Chondrocyte (in vitro differentiated cells): ENCODE results near the gene ARMC10. TPM values are rescaled to one million over a fixed set of nuclear protein-coding genes. Genes with fewer than 3 reads are reported as not detected.
A peak's percentile ranks its signal among the peaks of the same experiment; 100 is the strongest.
"Not testable (repeated sequence)": the region's sequence is repeated elsewhere in the genome, so short reads cannot be mapped to it uniquely, and the experiment has no call there.

Experiments
- DNase-seq: peaks from one replicate; pipeline ENCODE4 v3.0.0; 2021; ENCODE audit warnings: mixed read lengths, low spot score
- H3K27ac Mint-ChIP-seq: one replicate; pipeline ENCODE4 v1.8.0; 2021; ENCODE audit warnings: mild to moderate bottlenecking, moderate library complexity, mixed read lengths; ENCODE audit not compliant: unreplicated experiment
- H3K27me3 Mint-ChIP-seq: 2 replicates; pipeline ENCODE4 v1.8.0; 2021; ENCODE audit warnings: low read depth, mixed read lengths
- H3K36me3 Mint-ChIP-seq: 2 replicates; pipeline ENCODE4 v1.8.0; 2021; ENCODE audit warnings: low read depth, mixed read lengths
- H3K4me1 Mint-ChIP-seq: 2 replicates; pipeline ENCODE4 v1.8.0; 2021; ENCODE audit warnings: low read depth, mild to moderate bottlenecking, mixed read lengths
- H3K4me3 Mint-ChIP-seq: one replicate; pipeline ENCODE4 v1.8.0; 2021; ENCODE audit warnings: mild to moderate bottlenecking, moderate library complexity, mixed read lengths; ENCODE audit not compliant: unreplicated experiment
- H3K9me3 Mint-ChIP-seq: 2 replicates; pipeline ENCODE4 v1.8.0; 2021; ENCODE audit warnings: low read depth, mixed read lengths
- long read RNA-seq: library from polyadenylated mRNA; stranded (forward); transcript quantifications from one replicate; pipeline ENCODE4 v2.0.0, GENCODE V29; 2021
- total RNA-seq: library from RNA; stranded (reverse); gene quantifications from 3 replicates; pipeline ENCODE4 v1.2.1, GENCODE V29; 2021
- TF ChIP-seq, protein P1 (sequence below): fragments of 200-600 bp; sonication (generic); IDR thresholded peaks from 2 replicates; pipeline ENCODE4 v1.5.0; 2021; ENCODE audit warnings: antibody characterized with exemption, mild to moderate bottlenecking, moderate library complexity

ARMC10 gene
- 22.6 to 23.8 TPM (median 22.9 TPM) in 3 replicates for total RNA-seq
- long read RNA-seq, transcript ARMC10-208 (6 exons, 2,524 nt): major isoform, 46 of 68 reads
- long read RNA-seq, transcript ARMC10-209 (5 exons, 2,347 nt): minor isoform, 10 of 68 reads
- long read RNA-seq, transcript ARMC10-202 (7 exons, 2,635 nt): minor isoform, 7 of 68 reads
- long read RNA-seq, partial matches to known transcripts: 0 of 68 reads
- long read RNA-seq, other reads (novel, unspliced or antisense): 5 of 68 reads

DNA sequence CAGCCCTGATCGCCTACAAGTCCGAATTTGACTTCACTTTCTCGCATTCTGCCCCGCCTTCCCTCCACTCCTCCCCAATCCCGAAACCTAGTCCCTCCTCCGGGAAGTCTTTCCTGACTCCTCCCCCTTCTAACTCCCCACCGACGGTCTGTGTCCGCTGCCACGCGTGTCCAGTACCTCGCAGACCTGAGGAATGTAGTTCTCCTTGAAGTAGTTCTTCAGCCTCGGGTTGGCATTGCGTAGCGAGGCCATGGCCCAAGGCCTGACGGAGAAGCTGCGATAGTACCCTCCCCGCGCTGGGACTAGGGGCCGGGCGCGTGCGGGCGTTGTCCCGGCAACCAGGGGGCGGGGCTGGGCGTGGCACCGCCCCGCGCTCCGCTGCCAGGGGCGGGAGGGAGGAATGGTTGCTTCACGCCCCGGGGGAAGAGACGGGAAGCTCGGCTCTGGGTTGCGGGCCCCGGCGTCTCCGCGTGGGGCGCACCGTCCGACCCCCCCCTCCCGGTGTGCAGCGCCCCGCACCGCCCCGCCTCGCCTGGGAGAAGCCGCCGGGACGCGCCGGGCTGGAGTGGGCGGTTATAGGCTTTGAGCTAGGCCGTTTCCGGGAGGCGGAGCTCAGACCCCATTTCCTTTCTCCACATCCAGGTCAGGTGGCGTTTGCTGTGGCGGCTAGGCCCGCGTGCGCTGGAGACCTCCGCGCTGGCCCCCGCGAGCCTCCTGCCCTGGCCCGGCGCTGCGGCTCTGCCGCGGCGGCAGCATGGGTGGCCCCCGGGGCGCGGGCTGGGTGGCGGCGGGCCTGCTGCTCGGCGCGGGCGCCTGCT, at the start of gene ARMC10, which contains the start of gene FBXL13:
Gene ARMC10, plus strand, starts transcription at position 622 of the 818 bp plus-strand sequence. Its CDS starts 133 bp downstream, at position 755.
Gene FBXL13, minus strand, starts transcription at position 278 of the 818 bp plus-strand sequence.
- peak within 1 kb of the TSS; percentile 94 for H3K4me3 Mint-ChIP-seq
- no peaks in the 10 kb centered on the region for H3K27me3 Mint-ChIP-seq
- H3K9me3 Mint-ChIP-seq: no peaks in the 10 kb centered on the region
- TF ChIP-seq, protein P1, sequence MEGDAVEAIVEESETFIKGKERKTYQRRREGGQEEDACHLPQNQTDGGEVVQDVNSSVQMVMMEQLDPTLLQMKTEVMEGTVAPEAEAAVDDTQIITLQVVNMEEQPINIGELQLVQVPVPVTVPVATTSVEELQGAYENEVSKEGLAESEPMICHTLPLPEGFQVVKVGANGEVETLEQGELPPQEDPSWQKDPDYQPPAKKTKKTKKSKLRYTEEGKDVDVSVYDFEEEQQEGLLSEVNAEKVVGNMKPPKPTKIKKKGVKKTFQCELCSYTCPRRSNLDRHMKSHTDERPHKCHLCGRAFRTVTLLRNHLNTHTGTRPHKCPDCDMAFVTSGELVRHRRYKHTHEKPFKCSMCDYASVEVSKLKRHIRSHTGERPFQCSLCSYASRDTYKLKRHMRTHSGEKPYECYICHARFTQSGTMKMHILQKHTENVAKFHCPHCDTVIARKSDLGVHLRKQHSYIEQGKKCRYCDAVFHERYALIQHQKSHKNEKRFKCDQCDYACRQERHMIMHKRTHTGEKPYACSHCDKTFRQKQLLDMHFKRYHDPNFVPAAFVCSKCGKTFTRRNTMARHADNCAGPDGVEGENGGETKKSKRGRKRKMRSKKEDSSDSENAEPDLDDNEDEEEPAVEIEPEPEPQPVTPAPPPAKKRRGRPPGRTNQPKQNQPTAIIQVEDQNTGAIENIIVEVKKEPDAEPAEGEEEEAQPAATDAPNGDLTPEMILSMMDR: peak; percentile 58
- no peaks in the 10 kb centered on the region for H3K36me3 Mint-ChIP-seq
- H3K4me1 Mint-ChIP-seq: peaks cover 24% of the 10 kb centered on the region
- peak; percentile 94 for DNase-seq
- peak within 1 kb of the TSS; percentile 93 for H3K27ac Mint-ChIP-seq

DNA sequence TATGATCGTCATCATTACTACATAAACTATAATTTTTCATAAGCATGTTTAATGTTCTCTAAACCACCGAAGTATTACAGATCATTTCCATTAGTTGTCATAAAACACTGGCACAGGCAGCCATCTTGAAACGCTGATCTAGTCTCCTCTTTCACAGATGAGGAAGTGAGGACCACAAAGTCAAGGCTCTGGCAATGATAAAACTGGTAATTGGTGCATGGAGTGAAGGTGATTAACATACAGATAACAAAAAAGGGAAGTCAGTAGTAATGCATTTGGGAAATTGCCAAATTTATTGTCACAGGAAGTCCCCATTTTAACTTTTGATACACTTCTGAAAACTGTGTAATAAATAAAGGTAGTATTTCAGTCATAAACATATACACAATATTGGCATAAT, 49.6 kb upstream of the ARMC10 start:
- Mint-ChIP-seq H3K27ac (no peak overlapping the region), H3K27me3 (no peaks in the 10 kb centered on the region), H3K4me1 (no peaks in the 10 kb centered on the region), H3K4me3 (no peak overlapping the region), H3K9me3 (peaks cover 14% of the 10 kb centered on the region), H3K36me3 (peaks cover 9% of the 10 kb centered on the region)
- TF ChIP-seq, protein P1: no peak
- DNase-seq: no peak

DNA sequence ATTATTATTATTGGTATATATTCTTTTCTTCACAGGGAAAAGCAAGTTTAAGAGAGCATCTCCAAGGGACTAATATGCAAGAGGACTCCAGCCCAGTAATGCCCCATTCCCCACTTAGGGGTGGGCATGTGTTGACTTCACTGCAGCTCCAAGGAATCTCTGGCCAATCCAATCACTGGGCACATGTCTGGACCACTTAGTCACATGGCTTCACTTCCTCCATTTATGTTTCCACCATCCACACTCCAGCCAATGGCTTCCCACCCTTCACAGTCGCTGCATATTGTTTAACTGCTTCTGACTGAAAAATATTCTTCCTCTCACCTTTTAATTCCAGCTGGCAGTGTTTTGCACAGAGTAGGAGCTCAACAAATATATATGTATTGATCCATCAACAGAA, 43.9 kb upstream of the ARMC10 start:
- Mint-ChIP-seq H3K27ac (no peak overlapping the region), H3K27me3 (no peaks in the 10 kb centered on the region), H3K9me3 (no peaks in the 10 kb centered on the region), H3K4me3 (no peak overlapping the region), H3K36me3 (no peaks in the 10 kb centered on the region), H3K4me1 (peaks cover 4% of the 10 kb centered on the region)
- TF ChIP-seq, protein P1: no peak
- DNase-seq: no peak

DNA sequence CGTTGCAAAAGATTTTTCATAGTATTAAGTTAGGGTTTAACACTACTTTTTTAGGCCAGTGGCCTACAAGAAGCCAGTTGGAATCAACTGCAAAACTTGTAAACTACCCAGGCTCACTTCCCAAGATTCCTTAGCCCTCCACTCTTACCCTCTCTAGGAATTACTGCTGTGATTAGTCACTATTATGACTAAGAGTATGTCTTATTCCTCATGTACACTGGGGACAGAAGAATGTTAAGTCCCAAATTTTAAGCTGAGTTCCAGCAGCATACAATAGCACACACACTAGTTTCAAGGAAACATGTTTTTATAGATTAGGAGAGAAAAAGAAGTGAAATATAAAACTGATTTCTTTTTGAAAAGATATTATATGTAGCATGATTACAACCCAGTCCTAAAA, 43.2 kb upstream of the ARMC10 start:
- TF ChIP-seq, protein P1: no peak
- no peaks in the 10 kb centered on the region for H3K27me3 Mint-ChIP-seq
- H3K36me3 Mint-ChIP-seq: no peaks in the 10 kb centered on the region
- no peak overlapping the region for H3K4me3 Mint-ChIP-seq
- no peak overlapping the region for H3K27ac Mint-ChIP-seq
- peaks cover 7% of the 10 kb centered on the region for H3K4me1 Mint-ChIP-seq
- no peak for DNase-seq
- H3K9me3 Mint-ChIP-seq: no peaks in the 10 kb centered on the region

DNA sequence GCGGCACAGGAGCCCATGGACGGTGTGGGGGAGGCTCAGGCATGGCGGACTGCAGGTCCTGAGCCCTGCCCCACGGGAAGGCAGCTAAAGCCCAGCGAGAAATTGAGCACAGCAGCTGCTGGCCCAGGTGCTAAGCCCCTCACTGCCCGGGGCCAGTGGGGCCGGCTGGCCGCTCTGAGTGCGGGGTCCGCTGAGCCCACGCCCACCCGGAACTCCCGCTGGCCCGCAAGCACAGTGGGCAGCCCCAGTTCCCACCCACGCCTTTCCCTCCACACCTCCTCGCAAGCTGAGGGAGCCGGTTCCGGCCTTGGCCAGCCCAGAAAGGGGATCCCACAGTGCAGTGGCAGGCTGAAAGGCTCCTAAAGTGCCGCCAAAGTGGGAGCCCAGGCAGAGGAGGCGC, 40.6 kb upstream of the ARMC10 start:
- not testable (repeated sequence) for H3K4me3 Mint-ChIP-seq, H3K27me3 Mint-ChIP-seq, H3K36me3 Mint-ChIP-seq, H3K27ac Mint-ChIP-seq, H3K9me3 Mint-ChIP-seq, DNase-seq, H3K4me1 Mint-ChIP-seq
